ENCODE data around the gene SLC35A2.

Gene SLC35A2

DNA sequence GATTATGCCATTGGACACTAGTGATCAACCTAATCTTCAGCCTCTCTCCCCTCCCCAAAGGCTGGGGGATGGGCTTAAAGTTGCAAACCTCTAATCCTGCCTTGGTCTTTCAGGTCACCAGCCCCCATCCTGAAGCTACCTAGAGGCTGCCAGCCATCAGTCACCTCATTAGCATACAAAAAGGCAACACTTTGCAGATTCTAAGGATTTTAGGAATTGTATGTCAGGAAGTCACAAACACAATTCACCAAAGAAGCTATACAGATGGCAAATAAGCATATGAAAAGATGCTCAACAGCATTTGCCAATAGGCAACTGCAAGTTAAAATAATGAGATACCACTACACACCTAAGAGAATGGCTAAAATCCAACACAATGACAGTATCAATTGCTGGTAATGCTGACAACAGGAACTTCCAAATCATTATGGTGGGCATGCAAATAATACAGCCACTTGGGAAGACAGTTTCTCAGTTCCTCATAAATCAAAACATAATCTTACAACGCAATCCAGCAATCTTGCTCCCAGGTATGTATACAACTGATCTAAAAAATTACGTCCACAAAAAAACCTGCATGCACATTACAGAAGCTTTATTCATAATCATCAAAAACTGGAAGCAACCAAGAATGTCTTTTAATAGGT is 16.4 kb upstream of the SLC35A2 start:
- no peak for DNase-seq (ENCODE audit: low spot score)

DNA sequence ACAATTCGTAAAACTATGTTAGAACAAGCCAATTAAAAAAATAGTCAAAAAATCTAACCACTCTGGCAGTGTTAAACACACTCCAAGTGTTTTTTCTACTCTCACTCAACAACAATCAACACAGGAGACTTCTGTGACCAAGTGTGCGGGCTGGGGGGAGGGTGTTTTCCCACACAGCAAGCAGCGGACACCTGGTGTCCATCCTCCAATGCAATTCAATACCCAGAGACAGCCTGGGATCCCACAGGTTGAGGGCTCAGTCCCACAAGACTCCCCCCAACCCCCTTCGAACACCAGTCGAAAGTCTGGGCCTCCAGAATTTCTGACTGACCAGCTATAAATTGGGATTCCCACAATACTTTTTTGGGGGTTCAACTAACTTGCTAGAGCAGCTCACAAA is 15.7 kb upstream of the SLC35A2 start:
- no peak for DNase-seq (ENCODE audit: low spot score)

DNA sequence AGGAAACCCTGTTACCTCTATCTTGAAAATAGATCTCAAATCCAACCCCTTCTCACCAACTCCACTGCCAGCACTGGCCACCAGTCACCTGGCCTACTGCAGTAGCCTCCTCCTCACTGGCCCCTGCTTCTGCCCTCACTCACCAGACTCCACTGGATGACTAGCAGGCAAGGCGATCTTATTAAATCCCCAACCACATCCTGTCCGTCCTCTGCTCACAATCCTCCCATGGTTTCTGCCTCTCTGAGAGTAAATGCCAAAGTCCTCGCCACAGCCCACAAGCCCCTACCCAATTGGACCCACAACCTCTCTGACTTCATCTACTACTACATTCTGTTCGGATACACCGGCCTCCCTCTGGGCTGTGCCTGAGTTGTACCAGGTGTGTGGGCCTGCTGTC is 12.8 kb upstream of the SLC35A2 start:
- DNase-seq (ENCODE audit: low spot score), result no peak

DNA sequence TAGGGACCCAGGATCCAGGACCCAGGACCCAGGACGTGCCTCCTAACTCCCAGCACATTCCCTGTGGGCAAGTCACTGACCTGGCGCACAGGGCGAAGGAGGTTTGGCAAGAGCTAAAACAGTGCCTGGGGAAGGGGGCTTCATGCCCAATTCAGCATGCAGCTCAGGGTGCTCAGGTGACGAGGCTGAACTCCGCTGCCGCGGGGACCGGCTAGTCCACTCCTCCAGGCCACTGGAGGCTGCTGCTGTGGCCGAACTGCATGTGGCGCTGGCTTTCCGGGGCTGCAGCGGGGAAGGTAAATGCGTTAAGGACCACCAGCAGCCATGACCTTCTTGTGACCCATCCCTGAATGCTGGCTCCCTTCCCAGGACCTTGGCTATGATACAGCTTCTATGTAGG is 12.3 kb upstream of the SLC35A2 start:
- no peak for DNase-seq (ENCODE audit: low spot score)

DNA sequence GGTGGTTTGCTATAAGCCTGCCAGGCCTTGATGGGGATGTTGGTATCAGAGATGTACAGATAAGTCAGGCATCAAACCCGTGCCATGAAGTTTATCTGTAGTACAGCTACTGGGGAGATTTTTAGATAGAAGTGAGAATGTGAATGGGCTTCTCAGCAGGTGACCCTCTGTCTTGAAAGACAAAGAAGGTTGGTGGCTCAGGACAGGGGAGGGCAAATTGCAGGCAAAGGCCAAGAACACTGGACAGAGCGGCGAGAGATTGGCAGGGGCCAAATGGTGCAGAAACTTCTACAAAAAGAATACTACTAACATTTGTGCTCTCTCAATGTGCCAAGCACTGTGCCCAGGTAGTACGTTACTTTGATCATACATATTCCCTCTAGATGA is 9.3 kb upstream of the SLC35A2 start:
- DNase-seq (ENCODE audit: low spot score), result no peak

DNA sequence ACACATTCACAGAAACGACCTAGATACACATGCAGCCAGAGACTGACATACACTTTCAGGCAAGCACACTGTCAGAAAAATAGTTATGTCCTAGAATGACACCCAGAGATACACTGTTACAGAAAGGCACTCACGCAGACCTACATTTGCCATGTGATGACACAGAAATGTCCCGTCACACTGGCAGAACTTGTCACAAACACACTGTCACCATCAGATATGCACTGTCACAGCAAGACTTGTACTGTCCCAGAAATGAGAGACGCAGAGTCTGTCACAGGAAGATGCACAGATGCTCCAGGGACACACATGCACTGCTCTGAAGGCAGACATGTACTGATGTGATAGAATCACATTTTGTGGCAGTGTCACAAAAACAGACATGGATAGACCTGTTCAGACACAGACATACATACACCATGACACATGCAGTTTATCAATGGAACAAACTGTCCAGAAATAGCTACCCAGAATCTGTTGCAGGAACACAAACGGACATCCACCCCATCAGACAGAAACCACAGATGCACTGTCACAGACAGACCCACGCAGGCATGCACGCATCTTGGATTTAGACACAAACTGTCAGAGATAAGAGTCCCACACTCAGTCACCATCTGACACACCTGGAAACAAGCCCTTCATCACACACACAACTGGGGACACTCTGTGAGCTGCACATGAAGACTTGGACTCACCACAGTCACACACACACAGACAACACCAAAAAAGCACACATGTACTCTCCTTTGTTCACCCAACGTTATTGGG is 8.7 kb upstream of the SLC35A2 start:
- no peak for DNase-seq (ENCODE audit: low spot score)

DNA sequence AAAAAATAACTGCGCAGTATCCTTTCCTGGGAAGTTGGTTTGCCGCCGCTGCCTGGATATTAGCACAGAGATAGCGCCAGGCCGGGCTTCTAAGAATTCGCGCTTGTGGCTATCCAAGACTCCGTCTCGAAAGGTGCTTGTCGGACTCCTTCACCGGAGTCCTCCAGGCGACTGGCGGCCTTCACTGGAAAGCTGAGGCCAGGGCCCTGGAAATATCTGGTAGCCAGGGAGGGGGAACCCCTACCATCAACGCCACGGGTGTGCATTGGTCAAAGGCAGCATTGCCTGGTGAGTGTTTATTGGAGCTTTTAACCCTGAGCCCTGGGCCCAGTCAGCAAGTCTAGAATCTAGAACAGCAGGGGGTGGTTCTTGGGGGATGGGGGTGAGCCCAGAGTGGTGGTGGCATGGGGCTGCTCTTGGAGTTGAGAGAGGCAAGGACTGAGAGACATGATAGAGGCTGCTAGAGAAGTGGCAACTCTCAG is 8.0 kb upstream of the SLC35A2 start:
- DNase-seq (ENCODE audit: low spot score), result no peak

DNA sequence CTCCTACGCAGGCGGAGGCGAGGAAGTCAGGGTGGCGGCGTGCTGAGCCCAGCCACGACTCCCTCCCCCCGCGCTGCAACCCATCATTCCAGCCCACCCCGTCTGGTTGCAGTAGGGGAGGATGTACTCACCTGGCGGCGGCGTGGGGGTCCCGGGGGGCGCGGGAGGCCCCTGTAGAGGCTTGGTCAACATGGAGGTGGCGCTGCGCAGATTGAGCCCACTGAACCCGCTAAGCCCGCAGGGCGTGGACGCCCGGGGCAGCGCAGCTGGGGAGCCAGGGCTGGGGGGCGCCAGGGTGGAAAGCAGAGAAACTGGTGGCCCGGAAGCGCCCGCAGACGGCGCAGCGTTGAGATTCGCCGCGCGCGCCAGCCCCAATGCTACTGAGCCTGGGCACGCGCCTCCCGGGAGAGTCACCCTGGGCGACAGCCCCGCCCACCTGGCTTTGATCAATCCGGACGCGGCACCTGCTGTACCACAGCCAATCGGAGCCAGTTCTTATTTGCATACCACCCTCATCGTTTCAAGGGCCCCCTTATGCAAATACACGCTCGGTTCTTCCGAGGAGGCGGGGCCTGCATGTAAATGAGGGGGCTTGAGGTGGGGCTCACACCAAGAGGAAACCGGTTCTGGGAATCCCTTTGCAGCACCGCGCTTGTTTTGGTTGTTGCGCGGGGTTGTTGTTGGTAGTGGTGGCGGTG is 7.3 kb upstream of the SLC35A2 start, which contains the start of gene PIM2:
Gene PIM2 (minus strand): TSS at position 382 of the 698 bp plus-strand sequence. CDS start 190 bp downstream, at position 192.
- peak; percentile 92 for DNase-seq (ENCODE audit: low spot score)

DNA sequence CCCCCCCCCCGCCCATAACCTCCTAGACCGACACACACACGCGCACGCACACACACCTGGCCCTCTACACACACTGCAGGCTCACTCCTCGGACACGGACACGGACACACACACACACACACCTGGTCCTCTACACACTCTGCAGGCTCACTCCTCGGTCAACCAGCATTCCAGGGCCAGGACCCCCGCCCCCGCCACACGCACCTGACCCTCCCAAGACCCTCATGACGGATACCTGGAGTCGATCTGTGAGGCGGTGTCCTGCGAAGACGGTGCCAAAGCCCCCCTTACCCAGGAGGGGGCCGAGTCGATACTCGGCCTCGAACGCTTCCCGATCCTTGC is 6.8 kb upstream of the SLC35A2 start:
- DNase-seq (ENCODE audit: low spot score), result no peak

DNA sequence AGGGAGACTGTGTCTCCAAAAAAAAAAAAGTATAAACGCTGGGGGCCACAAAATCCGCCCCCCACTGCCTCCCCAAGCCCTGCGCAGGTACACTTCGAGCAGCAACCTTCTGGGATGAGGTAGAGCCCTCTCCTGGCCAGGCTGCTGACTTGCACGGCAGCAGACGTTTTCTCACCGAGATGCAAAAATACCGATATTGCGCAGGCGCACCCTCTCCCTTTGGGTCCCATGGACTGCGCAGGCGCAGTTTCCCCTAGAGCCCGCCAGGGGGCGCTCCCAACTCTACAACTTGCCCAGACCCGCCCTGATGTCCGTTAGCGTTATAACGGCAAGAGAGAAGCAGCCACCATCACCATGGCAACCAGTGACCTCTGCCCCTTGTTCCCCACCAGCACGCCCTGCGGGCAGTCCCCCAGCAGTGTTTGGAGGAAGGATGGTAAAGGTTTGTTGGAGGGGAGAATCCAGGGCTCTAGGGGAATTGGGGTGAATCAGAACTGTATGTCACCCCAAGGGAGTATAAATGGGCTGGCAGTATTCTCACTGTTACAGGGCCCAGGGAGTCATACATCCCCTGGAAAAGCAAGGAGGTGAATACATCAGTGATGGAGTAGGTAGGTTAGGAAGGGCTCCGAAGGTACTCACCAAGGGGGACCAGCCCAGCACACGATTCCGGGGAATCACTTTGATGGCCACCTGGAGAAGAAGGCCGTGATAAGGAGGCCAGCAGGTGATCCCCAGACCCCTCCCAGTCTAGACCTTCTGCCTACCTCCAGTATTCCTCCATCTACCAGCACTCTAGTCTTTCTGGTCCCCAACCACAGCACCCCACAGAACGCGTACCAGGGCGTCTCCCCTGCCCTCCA is 5.9 kb upstream of the SLC35A2 start:
- DNase-seq (ENCODE audit: low spot score), result peak; percentile 86

DNA sequence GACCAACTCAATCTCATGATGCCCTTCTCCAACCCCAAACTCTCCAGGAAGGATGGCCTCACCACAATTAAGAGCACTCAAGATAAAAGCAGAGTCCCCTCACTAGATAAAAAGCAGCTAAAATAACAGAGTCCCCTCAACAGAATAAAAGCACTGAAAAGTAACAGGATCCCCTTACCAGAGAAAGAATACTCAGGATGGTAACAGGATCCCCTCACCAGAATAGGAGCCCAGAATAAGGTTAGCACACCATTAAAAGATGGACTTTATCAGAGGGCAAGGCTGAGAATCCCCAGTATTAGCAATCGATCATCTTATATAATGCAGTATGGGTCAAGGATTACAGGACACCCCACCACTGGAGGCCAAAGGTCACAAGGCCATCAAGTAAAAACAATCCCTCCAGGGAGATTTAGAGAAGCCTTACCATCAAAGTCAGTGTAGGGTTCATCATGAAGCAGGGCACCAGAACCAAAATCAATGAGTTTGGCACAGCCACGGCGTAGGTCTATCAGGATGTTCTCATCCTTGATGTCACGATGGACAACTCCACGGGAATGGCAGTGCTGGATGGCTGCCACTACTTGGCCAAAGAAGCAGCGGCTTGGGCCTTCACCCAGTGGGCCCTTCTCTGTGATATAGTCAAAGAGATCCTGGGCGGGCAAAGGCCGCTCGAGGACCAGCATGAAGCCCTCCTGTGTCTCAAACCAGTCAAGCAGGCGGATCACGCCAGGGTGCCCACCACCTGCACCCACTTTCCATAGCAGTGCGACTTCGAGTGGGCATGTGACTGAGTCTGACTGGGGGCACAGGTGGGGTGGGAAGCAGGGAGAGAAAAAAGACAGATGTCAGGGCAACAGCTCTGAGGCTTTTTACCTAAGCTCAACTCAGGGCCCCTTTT is 3.4 kb upstream of the SLC35A2 start:
- DNase-seq (ENCODE audit: low spot score), result no peak

DNA sequence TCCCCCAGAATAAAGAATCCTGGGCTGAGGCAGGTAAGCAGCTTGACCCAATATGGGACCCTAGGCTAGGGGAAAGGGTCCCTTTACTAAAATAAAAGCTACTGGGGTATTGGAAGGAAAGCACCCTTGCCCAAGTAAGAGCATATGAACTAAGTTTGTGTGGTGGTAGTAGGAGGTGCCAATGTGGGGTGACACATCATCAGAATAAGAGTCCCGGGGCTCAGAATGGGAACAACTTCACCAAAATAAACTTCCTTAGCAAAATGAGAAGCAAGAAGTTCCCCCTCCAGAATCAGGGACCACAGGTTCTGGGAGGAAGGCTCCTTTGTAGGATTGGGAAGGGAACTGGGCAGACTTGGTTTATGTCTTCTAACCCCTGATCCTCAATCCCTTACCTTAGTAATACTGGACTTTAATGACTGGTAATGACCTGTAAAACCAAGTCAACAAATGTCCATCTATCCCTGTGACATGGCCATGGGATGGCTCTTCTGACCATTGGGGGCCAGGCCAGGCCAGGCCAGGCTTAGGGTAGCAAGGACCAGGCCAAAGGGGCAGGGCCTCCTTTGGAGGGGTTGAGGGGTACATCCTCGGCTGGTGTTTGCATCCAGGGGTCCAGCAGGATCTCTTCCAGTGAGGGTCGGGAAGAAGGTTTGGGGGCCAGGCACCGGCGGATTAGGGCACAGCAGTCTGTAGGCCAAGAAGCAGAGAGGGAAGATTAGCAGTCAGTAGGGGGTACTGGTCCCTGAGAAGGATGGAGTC is 2.3 kb upstream of the SLC35A2 start:
- DNase-seq (ENCODE audit: low spot score), result no peak

DNA sequence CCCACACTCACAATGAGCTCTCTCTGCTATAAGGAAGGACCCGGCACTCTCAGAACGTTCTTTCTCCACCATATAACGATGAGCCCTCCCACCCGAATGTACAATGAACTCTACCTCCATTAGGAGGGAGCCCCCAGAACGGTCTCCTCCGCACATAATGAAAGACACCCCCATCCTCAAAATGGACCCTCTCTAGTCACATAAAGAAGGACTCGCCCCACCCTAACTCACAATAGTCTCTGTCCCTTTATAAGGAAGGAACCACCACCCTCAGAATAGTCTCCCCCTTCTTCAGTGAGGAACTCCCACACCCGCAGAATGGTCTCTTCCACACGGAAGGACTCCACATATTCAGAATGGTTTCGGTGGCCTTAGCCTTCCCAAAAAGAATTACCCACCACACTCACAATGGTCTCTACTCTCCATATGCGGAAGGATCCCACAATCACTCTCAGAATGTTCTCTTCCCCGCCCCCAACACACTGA is 477 bp downstream of the SLC35A2 start:
- no peak for DNase-seq (ENCODE audit: low spot score)

DNA sequence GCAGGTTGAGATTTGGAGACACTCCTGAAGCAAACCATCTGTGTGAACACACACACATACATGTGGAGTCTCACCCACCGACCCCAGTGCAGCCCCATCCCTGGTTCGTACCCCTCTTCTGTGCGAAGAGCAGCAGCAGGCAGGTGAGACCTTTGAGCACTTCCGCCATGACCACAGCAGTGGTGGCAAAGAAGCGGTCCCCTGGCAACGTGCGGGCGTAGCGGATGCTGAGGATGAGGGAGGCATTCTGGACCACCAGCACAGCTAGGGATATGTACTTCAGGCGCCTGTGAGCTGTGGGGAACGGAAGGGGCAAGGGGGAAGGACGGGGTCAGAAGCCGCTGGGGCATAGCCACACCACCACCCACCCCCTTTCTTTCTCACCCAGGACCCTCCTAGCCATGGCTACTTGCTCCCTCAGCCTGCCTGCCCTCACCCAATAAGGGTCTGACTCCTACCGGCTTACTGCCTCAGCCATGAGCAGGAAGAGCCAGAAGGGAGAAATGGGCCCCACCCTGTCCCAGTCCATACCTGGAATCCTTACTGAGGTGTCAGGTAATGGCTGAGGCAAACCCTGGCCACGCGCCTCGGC is 1.6 kb downstream of the SLC35A2 start:
- no peak for DNase-seq (ENCODE audit: low spot score)

DNA sequence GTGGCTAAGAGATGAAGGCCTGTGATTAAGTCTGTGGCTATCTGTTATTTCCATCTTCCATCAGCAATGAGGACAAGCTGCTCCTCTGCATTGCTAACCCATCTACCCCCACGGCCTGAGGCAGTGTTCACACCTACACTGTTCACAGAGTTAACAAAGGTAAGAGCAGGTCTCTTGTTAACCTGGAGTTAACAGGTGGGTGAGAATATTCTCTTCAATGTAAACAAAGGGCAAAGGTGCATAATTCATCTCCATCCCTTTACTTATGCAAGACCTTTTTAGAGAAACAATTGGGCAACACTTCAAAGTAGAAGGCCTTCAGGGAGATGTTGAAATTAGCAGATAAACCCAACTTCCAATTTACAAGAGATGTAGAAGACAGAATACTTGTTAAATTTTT is 2.8 kb downstream of the SLC35A2 start:
- DNase-seq (ENCODE audit: low spot score), result no peak

DNA sequence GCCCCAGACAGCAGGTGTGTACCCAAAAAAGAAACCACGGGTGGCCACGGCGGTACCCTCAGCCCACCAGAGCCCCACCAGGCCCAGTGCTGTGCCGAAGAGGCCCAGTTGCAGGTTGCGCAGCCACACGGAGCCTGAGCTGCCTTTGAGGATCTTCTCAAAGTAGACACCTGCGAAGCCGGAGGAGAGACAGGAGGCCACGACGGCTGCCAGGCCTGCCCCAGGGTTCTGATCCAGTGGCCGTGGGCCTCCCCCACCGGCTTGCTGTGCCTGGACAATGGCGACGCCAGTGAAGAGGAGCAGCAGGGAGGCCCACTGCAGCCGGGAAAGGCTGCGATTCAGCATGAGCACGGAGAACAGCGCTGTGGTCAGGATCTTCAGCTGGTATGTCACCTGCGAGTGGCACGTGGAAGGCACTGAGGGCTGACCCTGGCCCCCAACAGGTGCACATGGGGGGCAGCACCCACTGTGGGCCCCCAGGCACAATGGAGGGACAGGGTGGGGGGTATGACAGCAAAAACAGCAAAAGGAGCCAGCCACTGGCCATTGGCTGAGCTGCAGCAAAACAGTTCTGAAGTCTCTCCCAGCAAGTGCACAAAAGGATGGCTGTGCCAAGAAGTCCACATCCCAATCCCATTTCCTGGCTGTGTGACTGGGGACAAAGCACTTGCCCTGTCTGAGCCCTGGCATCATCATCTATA is 6.2 kb downstream of the SLC35A2 start:
- no peak for DNase-seq (ENCODE audit: low spot score)

DNA sequence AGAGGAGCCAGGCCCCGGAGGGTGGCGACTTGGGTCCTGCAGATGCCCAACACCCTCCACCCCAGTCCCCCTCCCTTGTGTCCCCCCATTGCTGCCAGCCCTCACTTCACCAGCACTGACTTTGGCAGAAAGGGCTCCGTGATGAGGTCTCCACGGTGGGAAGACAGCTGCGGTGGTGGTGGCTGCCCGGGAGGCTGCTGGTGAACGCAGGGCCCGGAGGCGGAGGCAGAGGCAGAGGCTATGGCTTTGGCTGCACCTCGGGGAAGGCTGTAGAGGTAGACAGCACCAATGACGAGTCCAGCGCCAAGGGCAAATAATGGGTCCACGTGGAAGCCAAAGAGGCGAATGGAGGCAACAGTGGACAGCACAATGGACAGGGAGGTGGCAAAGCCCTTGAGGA is 6.8 kb downstream of the SLC35A2 start:
- no peak for DNase-seq (ENCODE audit: low spot score)

DNA sequence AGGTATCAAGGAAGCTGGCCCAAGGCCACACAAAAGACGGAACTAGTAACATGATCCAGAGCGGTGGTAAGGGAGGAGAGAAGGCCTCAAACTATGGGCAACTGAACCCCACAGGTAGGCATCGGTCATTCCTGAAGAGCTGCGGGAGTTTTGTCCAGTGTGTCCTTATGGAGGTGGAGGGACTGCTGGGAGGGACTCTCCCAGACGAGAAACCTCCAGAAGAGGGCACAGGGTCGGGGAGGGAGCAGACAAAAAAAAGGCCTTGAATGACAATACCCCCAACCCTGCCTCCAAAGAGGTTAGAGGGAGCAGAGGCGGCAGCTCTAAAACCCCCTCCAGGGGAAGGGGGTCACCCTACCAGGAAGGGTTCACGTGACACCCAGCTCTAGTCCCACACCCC is 7.3 kb downstream of the SLC35A2 start:
- no peak for DNase-seq (ENCODE audit: low spot score)

DNA sequence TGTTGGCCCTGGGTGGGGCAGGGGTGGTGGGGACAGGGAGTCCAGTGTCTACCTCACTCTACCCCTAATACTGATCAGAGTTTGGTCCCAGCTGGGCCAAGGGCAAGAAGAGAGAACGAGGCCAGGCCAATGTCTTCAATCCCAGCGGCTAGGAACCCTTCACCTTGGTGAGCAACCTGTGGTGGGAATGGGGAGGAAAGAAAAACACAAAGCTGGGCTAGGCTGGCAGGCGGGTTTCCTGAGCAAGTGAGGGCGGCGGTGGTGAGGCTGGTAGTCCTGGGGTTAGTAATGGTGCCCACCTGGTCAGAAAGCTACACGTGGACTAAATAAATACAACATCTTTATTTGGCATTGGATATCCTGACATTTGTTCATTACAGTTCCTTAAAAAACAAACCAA is 8.2 kb downstream of the SLC35A2 start:
- no peak for DNase-seq (ENCODE audit: low spot score)

Measured in germinal center (tissue), 1 donor.